Neuronal stem cell (in vitro differentiated cells): ENCODE results near the gene RTN4. TPM values are rescaled to one million over a fixed set of nuclear protein-coding genes. Genes with fewer than 3 reads are reported as not detected.
A peak's percentile ranks its signal among the peaks of the same experiment; 100 is the strongest.

Source experiments
- DNase-seq: peaks from one replicate; pipeline ENCODE4 v3.0.0-alpha.2; 2013; ENCODE audit warnings: low spot score
- H2AFZ ChIP-seq: one replicate; pipeline ENCODE4 v1.6.1; 2013; ENCODE audit warnings: mild to moderate bottlenecking, low read length, inconsistent platforms
- H2AK5ac ChIP-seq: 2 replicates; pipeline ENCODE4 v1.6.1; 2013; ENCODE audit warnings: low read depth, mild to moderate bottlenecking, inconsistent platforms, low read length, moderate library complexity, mixed read lengths
- H2BK120ac ChIP-seq: 2 replicates; pipeline ENCODE4 v1.6.1; 2013; ENCODE audit warnings: low read depth, mild to moderate bottlenecking, inconsistent platforms, low read length, moderate library complexity, mixed read lengths
- H2BK12ac ChIP-seq: one replicate; pipeline ENCODE4 v1.6.1; 2013; ENCODE audit warnings: low read length, inconsistent platforms
- H2BK15ac ChIP-seq: 2 replicates; pipeline ENCODE4 v1.6.1; 2013; ENCODE audit warnings: mild to moderate bottlenecking, low read length, inconsistent platforms, mixed read lengths
- H2BK5ac ChIP-seq: one replicate; pipeline ENCODE4 v1.6.1; 2013; ENCODE audit warnings: inconsistent platforms, mild to moderate bottlenecking, low read length, moderate library complexity
- H3K14ac ChIP-seq: one replicate; pipeline ENCODE4 v1.6.1; 2013; ENCODE audit warnings: low read length, inconsistent platforms
- H3K18ac ChIP-seq: 2 replicates; pipeline ENCODE4 v1.6.1; 2013; ENCODE audit warnings: low read length, inconsistent platforms
- H3K23ac ChIP-seq: 2 replicates; pipeline ENCODE4 v1.6.1; 2013; ENCODE audit warnings: low read depth, mild to moderate bottlenecking, mixed read lengths, low read length, inconsistent platforms; ENCODE audit not compliant: poor library complexity
- H3K27ac ChIP-seq: replicated peaks from 3 replicates; pipeline ENCODE4 v1.5.1; 2013; ENCODE audit warnings: low read length, inconsistent platforms
- H3K27me3 ChIP-seq, 3 experiments: 2 replicates each; pipeline ENCODE4 v1.6.1; 2013; ENCODE audit warnings: low read length in 3 of 3, mild to moderate bottlenecking in 2 of 3, inconsistent platforms in 1 of 3, low read depth in 1 of 3, mixed read lengths in 1 of 3, moderate library complexity in 1 of 3; ENCODE audit not compliant: control insufficient read depth in 3 of 3, insufficient read depth in 3 of 3
- H3K36me3 ChIP-seq, 2 donors: replicated peaks in 1 of 2; 2 replicates each; pipeline ENCODE4 v1.6.1; 2013; ENCODE audit warnings: low read length in 2 of 2; ENCODE audit not compliant: control insufficient read depth in 2 of 2, insufficient read depth in 2 of 2
- H3K4ac ChIP-seq: 2 replicates; pipeline ENCODE4 v1.6.1; 2013; ENCODE audit warnings: inconsistent platforms, mild to moderate bottlenecking, low read length, moderate library complexity
- H3K4me1 ChIP-seq, 2 donors: 1 replicate in 1 of 2; 2 replicates in 1 of 2; pipeline ENCODE4 v1.6.1; 2013; ENCODE audit warnings: low read length in 2 of 2, low read depth in 1 of 2; ENCODE audit not compliant: control insufficient read depth in 2 of 2, insufficient read depth in 1 of 2
- H3K4me2 ChIP-seq: one replicate; pipeline ENCODE4 v1.6.1; 2013; ENCODE audit warnings: mild to moderate bottlenecking, low read length, inconsistent platforms; ENCODE audit not compliant: insufficient read depth, poor library complexity, severe bottlenecking
- H3K4me3 ChIP-seq, 2 donors: 2 replicates each; pipeline ENCODE4 v1.5.1; 2013; ENCODE audit warnings: low read length in 2 of 2, mild to moderate bottlenecking in 2 of 2, inconsistent platforms in 1 of 2, moderate library complexity in 1 of 2
- H3K79me1 ChIP-seq: one replicate; pipeline ENCODE4 v1.6.1; 2013; ENCODE audit warnings: low read depth, mild to moderate bottlenecking, inconsistent platforms, low read length, moderate library complexity
- H3K9ac ChIP-seq: one replicate; pipeline ENCODE4 v1.6.1; 2013; ENCODE audit warnings: mild to moderate bottlenecking, low read depth, low read length, inconsistent platforms; ENCODE audit not compliant: poor library complexity
- H3K9me3 ChIP-seq, 2 donors: replicated peaks in 1 of 2; 2 replicates each; pipeline versions ENCODE3 to v1.6.1; 2013; ENCODE audit warnings: low read length in 2 of 2, mild to moderate bottlenecking in 2 of 2, inconsistent platforms in 1 of 2, low read depth in 1 of 2, mixed read lengths in 1 of 2, moderate library complexity in 1 of 2; ENCODE audit not compliant: control insufficient read depth in 2 of 2, insufficient read depth in 1 of 2
- H4K8ac ChIP-seq: one replicate; pipeline ENCODE4 v1.6.1; 2013; ENCODE audit warnings: low read depth, mild to moderate bottlenecking, inconsistent platforms, low read length, moderate library complexity
- H4K91ac ChIP-seq: one replicate; pipeline ENCODE4 v1.6.1; 2013; ENCODE audit warnings: low read length, low read depth, mild to moderate bottlenecking, inconsistent platforms; ENCODE audit not compliant: poor library complexity
- WGBS, 2 donors: extraction: QIAGEN DNeasy Blood & Tissue Kit; methylation state at CpG; one replicate each; pipeline ENCODE4 v1.1.7; 2013; ENCODE audit warnings: missing lambda C conversion rate in 2 of 2, mixed read lengths in 1 of 2; ENCODE audit not compliant: insufficient read length in 2 of 2, insufficient replicate concordance in 1 of 2; ENCODE audit errors: extremely low coverage in 2 of 2; 5-methylcytosine and 5-hydroxymethylcytosine counted together
- polyA plus RNA-seq, 2 experiments: library from polyadenylated mRNA; stranded (reverse); fragments of 200-250 nt; gene quantifications; one replicate each; pipeline ENCODE4 v1.2.3, GENCODE V29; 2013

RTN4 gene, protein sequence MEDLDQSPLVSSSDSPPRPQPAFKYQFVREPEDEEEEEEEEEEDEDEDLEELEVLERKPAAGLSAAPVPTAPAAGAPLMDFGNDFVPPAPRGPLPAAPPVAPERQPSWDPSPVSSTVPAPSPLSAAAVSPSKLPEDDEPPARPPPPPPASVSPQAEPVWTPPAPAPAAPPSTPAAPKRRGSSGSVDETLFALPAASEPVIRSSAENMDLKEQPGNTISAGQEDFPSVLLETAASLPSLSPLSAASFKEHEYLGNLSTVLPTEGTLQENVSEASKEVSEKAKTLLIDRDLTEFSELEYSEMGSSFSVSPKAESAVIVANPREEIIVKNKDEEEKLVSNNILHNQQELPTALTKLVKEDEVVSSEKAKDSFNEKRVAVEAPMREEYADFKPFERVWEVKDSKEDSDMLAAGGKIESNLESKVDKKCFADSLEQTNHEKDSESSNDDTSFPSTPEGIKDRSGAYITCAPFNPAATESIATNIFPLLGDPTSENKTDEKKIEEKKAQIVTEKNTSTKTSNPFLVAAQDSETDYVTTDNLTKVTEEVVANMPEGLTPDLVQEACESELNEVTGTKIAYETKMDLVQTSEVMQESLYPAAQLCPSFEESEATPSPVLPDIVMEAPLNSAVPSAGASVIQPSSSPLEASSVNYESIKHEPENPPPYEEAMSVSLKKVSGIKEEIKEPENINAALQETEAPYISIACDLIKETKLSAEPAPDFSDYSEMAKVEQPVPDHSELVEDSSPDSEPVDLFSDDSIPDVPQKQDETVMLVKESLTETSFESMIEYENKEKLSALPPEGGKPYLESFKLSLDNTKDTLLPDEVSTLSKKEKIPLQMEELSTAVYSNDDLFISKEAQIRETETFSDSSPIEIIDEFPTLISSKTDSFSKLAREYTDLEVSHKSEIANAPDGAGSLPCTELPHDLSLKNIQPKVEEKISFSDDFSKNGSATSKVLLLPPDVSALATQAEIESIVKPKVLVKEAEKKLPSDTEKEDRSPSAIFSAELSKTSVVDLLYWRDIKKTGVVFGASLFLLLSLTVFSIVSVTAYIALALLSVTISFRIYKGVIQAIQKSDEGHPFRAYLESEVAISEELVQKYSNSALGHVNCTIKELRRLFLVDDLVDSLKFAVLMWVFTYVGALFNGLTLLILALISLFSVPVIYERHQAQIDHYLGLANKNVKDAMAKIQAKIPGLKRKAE
- polyA plus RNA-seq (2013, experiment 1 of 2) = 173 TPM
- polyA plus RNA-seq (2013, experiment 2 of 2) = 179 TPM

GRCh38 chr2:55050100-55050994 is at the start of gene RTN4:
TSS of gene RTN4 (minus strand) at chr2:55050451. CDS start at chr2:55050300, 151 bp downstream.
- H2BK5ac ChIP-seq = peak within 1 kb of the TSS; percentile 97
- peak within 1 kb of the TSS; percentile 98 for H3K14ac ChIP-seq
- peak within 1 kb of the TSS; percentile 93 to 97 for H3K4me3 ChIP-seq
- H2AFZ ChIP-seq = peak within 1 kb of the TSS; percentile 80
- H3K79me1 ChIP-seq = peaks cover 2% of the 10 kb centered on the region
- peak within 1 kb of the TSS; percentile 97 for H3K27ac ChIP-seq
- H3K9ac ChIP-seq = peak within 1 kb of the TSS; percentile 97
- peaks cover 0 to 8% of the 10 kb centered on the region in 2 donors for H3K36me3 ChIP-seq
- whole genome bisulfite sequencing, 2 donors = no CpG with 5 or more reads among the region's 66 CpGs
- H3K23ac ChIP-seq = peak within 1 kb of the TSS; percentile 97
- H3K4me2 ChIP-seq = peak within 1 kb of the TSS; percentile 71
- no peaks in the 10 kb centered on the region for H3K27me3 ChIP-seq
- H4K8ac ChIP-seq = no peak within 1 kb of the TSS
- no peak within 1 kb of the TSS for H4K91ac ChIP-seq
- peaks cover 1 to 19% of the 10 kb centered on the region in 2 donors for H3K4me1 ChIP-seq
- H2AK5ac ChIP-seq = peak within 1 kb of the TSS; percentile 68
- H2BK12ac ChIP-seq = no peak within 1 kb of the TSS
- H3K9me3 ChIP-seq = no peaks in the 10 kb centered on the region
- DNase-seq = peak; percentile 99
- peak within 1 kb of the TSS; percentile 99 for H3K18ac ChIP-seq
- peak within 1 kb of the TSS; percentile 99 for H2BK15ac ChIP-seq
- H2BK120ac ChIP-seq = peak within 1 kb of the TSS; percentile 35
- H3K4ac ChIP-seq = peak within 1 kb of the TSS; percentile 96

GRCh38 chr2:55099493-55099877 is 49.2 kb upstream of the RTN4 start:
- Histone ChIP-seq H2BK5ac (no peak overlapping the region), H3K27ac (no peak overlapping the region), H3K4ac (no peak overlapping the region)

GRCh38 chr2:55097461-55098410 is 47.5 kb upstream of the RTN4 start:
- Histone ChIP-seq H3K36me3 (no peaks in the 10 kb centered on the region), H3K9me3 (no peaks in the 10 kb centered on the region), H2AFZ (peak overlapping the region; percentile 60), H2BK5ac (no peak overlapping the region), H3K9ac (no peak overlapping the region), H3K4me2 (no peak overlapping the region), H3K27me3 (no peaks in the 10 kb centered on the region), H3K27ac (no peak overlapping the region), H3K14ac (no peak overlapping the region), H2AK5ac (no peak overlapping the region), H3K4ac (no peak overlapping the region), H3K79me1 (no peaks in the 10 kb centered on the region), H4K91ac (no peak overlapping the region), H3K23ac (no peak overlapping the region), H2BK15ac (no peak overlapping the region), H2BK12ac (no peak overlapping the region), H3K4me3 (no peak overlapping the region), H2BK120ac (no peak overlapping the region), H4K8ac (no peak overlapping the region), H3K18ac (no peak overlapping the region), H3K4me1 (peaks cover 2 to 6% of the 10 kb centered on the region in 2 donors)
- DNase-seq = no peak
- WGBS, 2 donors = no CpG with 5 or more reads among the region's 6 CpGs

More at GRCh38 chr2:55099493-55099877, 49.2 kb upstream of the RTN4 start:
- no peak overlapping the region for H3K23ac ChIP-seq
- H3K9me3 ChIP-seq = no peaks in the 10 kb centered on the region
- H3K18ac ChIP-seq = no peak overlapping the region
- no peak overlapping the region for H3K9ac ChIP-seq
- H3K4me2 ChIP-seq = no peak overlapping the region
- no peaks in the 10 kb centered on the region for H3K27me3 ChIP-seq
- no peaks in the 10 kb centered on the region for H3K36me3 ChIP-seq
- DNase-seq = no peak
- no peak overlapping the region for H3K4me3 ChIP-seq
- no peak overlapping the region for H4K91ac ChIP-seq
- H2BK120ac ChIP-seq = no peak overlapping the region
- H3K4me1 ChIP-seq = peaks cover 2 to 4% of the 10 kb centered on the region in 2 donors
- WGBS, 2 donors = no CpG with 5 or more reads among the region's 2 CpGs
- no peaks in the 10 kb centered on the region for H3K79me1 ChIP-seq
- H4K8ac ChIP-seq = no peak overlapping the region
- H3K14ac ChIP-seq = no peak overlapping the region
- no peak overlapping the region for H2AK5ac ChIP-seq
- no peak overlapping the region for H2BK12ac ChIP-seq
- H2AFZ ChIP-seq = no peak overlapping the region
- no peak overlapping the region for H2BK15ac ChIP-seq
